Pancreas (tissue), 10 donors: ENCODE results near the gene EPG5. TPM values are rescaled to one million over a fixed set of nuclear protein-coding genes. Genes with fewer than 3 reads are reported as not detected.

Experiments
- ATAC-seq, 4 donors: fragments of 200-7000 bp; cut with Tn5 transposase; one replicate each; pipeline versions ENCODE4 v1.8.0 to v1.9.1; 2020; ENCODE audit warnings: mild to moderate bottlenecking in 4 of 4, moderate library complexity in 4 of 4
- DNase-seq, 6 donors: peaks; one replicate each; pipeline ENCODE4 v3.0.0-alpha.2; 2020
- FAIRE-seq: peaks from 2 replicates; lab custom pipeline; 2012; peaks lifted over from hg19 to GRCh38; lab: Jason Lieb, UNC
- H3K27ac ChIP-seq, 4 donors: fragments of 200-600 bp; sonication (generic); 1 replicate in 3 of 4; 2 replicates in 1 of 4; pipeline versions ENCODE4 v1.5.0 to v1.8.0; 2020
- H3K27me3 ChIP-seq, 4 donors: fragments of 200-600 bp; one replicate each; pipeline ENCODE4 v1.8.0; 2021
- H3K36me3 ChIP-seq, 3 donors: fragments of 200-600 bp; sonication (generic) in 1 of 3; one replicate each; pipeline versions ENCODE4 v1.5.0 to v1.8.0; 2020 to 2021
- H3K4me1 ChIP-seq, 3 donors: fragments of 200-600 bp; one replicate each; pipeline ENCODE4 v1.8.0; 2021
- H3K4me3 ChIP-seq, 4 donors: fragments of 200-600 bp; sonication (generic) in 2 of 4; one replicate each; pipeline versions ENCODE4 v1.5.0 to v1.8.0; 2020 to 2021
- H3K9me3 ChIP-seq, 4 donors: fragments of 200-600 bp; one replicate each; pipeline ENCODE4 v1.8.0; 2021
- WGBS, 2 donors: extraction: QIAGEN DNeasy Blood & Tissue Kit; methylation state at CpG; one replicate each; pipeline ENCODE4 v1.1.7; 2013; 5-methylcytosine and 5-hydroxymethylcytosine counted together
- intact Hi-C, 3 donors: fragments of 100-400 bp; cut with DNase I; formaldehyde crosslinking; loops; one replicate each; pipeline versions ENCODE4 v1.11.1 to v1.14.2; 2022
- polyA plus RNA-seq, 2 donors: library from polyadenylated mRNA; stranded (reverse); fragments of 200-250 nt; gene quantifications; one replicate each; pipeline ENCODE4 v1.2.3, GENCODE V29; 2013
- total RNA-seq, 6 donors: library from RNA; stranded (reverse); fragmentation: NEBNext Ultra II Directional in 4 of 6; extraction: Animal tissue kit (Norgen Biotek cat#: 25700) in 4 of 6; gene quantifications; one replicate each; pipeline versions ENCODE4 v1.2.1 to v1.2.4, GENCODE V29; 2021 to 2023
- TF ChIP-seq, protein P1 (sequence below), 4 donors: fragments of 200-600 bp; sonication (generic) in 3 of 4; IDR thresholded peaks; one replicate each; pipeline versions ENCODE4 v1.5.0 to v1.8.0; 2021; ENCODE audit warnings: antibody characterized with exemption in 4 of 4
- donor health status: healthy with polysubstance abuse.
- donor health status: DM: no; HTN: no; CAD: no; lungs with moderate emphysema.
- donor health status: DM: no; HTN: no; CAD: no.
- donor health status: control.
- donor health status: control.
- donor health status: Bipolar disorder and iron deficiency.
- donor health status: DM: yes; HTN: yes; CAD: no.
- donor health status: DM: no; HTN: no; CAD: no.
- donor health status: DM: no; HTN: no; CAD: no.
- donor health status: DM: yes; HTN: yes; CAD: no.

The EPG5 gene
- total and polyA plus RNA-seq, 8 donors: 4.9 to 18.4 (median 10.1) TPM

DNA sequence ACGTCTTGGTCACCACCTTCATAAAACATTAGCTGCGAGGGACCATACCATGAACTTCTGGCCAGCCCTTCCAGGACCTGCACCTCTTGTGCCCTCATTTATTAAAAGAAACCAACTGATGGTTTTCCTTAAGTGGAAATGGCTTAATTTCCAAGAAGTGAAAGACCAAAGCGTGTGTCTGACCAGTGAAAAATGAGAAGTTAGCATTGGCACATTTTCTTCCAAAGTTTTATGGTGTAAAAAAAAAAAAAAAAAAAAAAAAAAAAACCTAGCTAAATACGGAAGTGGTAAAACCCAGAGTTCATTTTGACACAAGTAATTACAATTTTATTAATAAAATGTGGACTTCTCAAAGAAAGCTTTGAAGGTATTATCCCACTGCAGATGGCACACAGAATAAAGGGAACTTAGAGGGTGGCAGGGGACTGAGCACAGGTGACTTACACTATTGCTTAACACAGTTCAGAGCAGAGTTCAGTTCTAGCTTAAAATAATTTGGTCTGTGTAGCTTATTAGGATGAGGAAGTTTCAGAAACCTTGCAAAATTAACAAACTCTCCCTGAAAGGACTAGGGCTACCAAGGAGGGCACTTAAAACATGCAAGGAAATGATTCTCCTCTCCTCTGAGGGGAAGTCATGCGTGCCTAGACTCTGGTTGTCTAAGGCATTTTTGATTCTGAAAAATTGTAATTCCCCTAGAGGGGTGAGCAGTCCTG is 42.2 kb upstream of the EPG5 start:
- no peak overlapping the region for H3K27ac ChIP-seq
- TF ChIP-seq, protein P1, sequence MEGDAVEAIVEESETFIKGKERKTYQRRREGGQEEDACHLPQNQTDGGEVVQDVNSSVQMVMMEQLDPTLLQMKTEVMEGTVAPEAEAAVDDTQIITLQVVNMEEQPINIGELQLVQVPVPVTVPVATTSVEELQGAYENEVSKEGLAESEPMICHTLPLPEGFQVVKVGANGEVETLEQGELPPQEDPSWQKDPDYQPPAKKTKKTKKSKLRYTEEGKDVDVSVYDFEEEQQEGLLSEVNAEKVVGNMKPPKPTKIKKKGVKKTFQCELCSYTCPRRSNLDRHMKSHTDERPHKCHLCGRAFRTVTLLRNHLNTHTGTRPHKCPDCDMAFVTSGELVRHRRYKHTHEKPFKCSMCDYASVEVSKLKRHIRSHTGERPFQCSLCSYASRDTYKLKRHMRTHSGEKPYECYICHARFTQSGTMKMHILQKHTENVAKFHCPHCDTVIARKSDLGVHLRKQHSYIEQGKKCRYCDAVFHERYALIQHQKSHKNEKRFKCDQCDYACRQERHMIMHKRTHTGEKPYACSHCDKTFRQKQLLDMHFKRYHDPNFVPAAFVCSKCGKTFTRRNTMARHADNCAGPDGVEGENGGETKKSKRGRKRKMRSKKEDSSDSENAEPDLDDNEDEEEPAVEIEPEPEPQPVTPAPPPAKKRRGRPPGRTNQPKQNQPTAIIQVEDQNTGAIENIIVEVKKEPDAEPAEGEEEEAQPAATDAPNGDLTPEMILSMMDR (IDR thresholded peaks at IDR 0.05): no peak

DNA sequence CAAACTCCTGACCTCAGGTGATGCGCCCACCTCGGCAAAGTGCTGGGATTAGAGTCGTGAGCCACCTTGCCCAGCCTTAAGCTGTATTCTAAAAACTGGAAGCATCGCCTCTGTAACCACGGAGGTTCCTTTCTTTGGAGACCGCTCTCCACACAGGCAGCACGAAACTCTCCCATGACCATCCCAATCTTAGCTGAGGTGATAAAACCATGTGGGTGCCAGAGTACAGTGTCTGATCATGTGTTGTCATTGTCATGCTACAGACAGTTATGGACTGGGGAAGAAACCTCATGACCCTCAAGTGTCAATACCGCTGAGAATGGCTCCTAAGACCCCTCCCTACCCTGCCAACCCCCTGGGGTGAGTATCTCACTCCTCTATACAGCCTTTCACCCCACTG is 41.4 kb upstream of the EPG5 start:
- 90 to 95% methylated on average over 8 of the region's 8 CpGs for WGBS, 2 donors
- DNase-seq (no peak), ATAC-seq (no peak), FAIRE-seq (no peak)
- H3K27me3 ChIP-seq: no peaks in the 10 kb centered on the region
- H3K4me1 ChIP-seq: no peaks in the 10 kb centered on the region
- no peak overlapping the region for H3K4me3 ChIP-seq
- H3K36me3 ChIP-seq: no peaks in the 10 kb centered on the region
- intact Hi-C loops: no loop called here
- TF ChIP-seq, protein P1 (IDR thresholded peaks at IDR 0.05): no peak
- no peaks in the 10 kb centered on the region for H3K9me3 ChIP-seq
- H3K27ac ChIP-seq: no peak overlapping the region

More for the DNA sequence above, 42.2 kb upstream of the EPG5 start:
- no peaks in the 10 kb centered on the region for H3K4me1 ChIP-seq
- H3K9me3 ChIP-seq: no peaks in the 10 kb centered on the region
- no peaks in the 10 kb centered on the region for H3K27me3 ChIP-seq
- intact Hi-C loops: no loop called here
- H3K4me3 ChIP-seq: no peak overlapping the region
- WGBS, 2 donors: 85 to 92% methylated on average over 5 of the region's 5 CpGs
- DNase-seq (no peak), FAIRE-seq (no peak), ATAC-seq (peak in 2 of 4 donors; percentile 25 to 62)
- H3K36me3 ChIP-seq: no peaks in the 10 kb centered on the region

DNA sequence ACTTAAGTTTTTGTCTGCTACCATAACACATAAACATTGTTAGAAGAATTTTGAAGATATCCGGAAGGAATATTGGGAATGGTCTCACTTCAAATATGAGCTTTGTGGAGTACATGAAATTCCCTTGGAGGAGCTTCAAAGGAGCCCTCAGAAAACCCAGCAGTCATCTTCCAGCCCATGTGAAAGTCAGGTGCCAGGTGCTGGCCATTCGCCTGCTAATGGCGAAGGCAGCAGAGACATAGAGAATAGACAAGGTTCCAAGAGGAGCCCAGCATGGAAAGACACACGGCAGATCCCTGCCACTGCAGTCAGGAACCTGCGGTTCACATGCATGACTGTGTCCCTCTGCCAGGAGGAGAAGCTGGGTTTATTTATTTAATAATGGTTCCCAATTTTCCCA is 40.0 kb upstream of the EPG5 start:
- H3K36me3 ChIP-seq: no peaks in the 10 kb centered on the region
- no peaks in the 10 kb centered on the region for H3K4me1 ChIP-seq
- TF ChIP-seq, protein P1 (IDR thresholded peaks at IDR 0.05): no peak
- H3K27ac ChIP-seq: no peak overlapping the region
- ATAC-seq (no peak), FAIRE-seq (no peak), DNase-seq (no peak)
- intact Hi-C loops: no loop called here
- H3K9me3 ChIP-seq: no peaks in the 10 kb centered on the region
- H3K27me3 ChIP-seq: no peaks in the 10 kb centered on the region
- 89 to 90% methylated on average over 5 of the region's 5 CpGs for WGBS, 2 donors
- no peak overlapping the region for H3K4me3 ChIP-seq

DNA sequence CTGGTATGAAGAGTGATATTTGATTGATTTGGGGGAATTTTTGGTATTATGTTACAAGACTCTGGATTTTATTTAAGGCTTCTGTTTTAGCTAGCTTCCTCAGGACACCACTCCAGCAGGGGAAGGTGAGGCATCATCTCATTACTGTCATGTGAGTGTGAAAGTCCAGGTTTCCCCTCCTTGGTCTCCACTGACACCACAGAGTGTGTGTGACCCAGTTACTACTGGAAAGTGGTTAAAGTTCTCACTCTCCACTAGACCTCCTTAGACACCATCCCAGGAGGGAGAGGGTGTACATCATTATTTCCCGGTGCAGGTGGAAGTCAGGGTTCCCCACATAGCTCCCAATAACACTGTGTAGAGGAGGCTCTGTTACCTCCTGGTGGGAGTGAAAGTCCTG is 35.8 kb upstream of the EPG5 start:
- Histone ChIP-seq H3K4me1 (no peaks in the 10 kb centered on the region), H3K9me3 (no peaks in the 10 kb centered on the region), H3K27ac (no peak overlapping the region), H3K36me3 (no peaks in the 10 kb centered on the region), H3K27me3 (no peaks in the 10 kb centered on the region), H3K4me3 (no peak overlapping the region)
- ATAC-seq: no peak
- TF ChIP-seq, protein P1 (IDR thresholded peaks at IDR 0.05): no peak
- intact Hi-C loops: no loop called here
- no peak for FAIRE-seq
- 94 to 100% methylated on average over 1 of the region's 1 CpG for WGBS, 2 donors
- no peak for DNase-seq

DNA sequence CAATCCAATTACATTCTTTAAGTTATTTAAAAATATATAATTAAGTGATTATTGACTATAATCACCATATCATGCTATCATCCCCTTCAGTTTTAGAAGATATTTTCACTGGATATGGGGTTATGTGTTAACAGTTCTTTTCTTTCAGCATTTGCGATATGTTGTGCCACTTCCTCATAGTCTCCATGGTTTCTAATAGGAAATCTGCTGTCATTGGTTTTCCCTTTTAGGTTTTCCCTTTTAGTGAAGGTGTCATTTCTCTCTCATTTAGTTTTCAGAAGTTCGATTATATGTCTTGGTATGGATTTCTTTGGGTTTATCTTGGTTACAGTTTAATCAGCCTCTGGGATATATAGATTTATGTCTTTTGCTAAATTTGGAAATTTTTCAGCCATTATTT is 34.8 kb upstream of the EPG5 start:
- FAIRE-seq (no peak), DNase-seq (no peak), ATAC-seq (no peak)
- H3K27ac ChIP-seq: no peak overlapping the region
- H3K4me1 ChIP-seq: no peaks in the 10 kb centered on the region
- H3K27me3 ChIP-seq: no peaks in the 10 kb centered on the region
- TF ChIP-seq, protein P1 (IDR thresholded peaks at IDR 0.05): no peak
- H3K9me3 ChIP-seq: no peaks in the 10 kb centered on the region
- intact Hi-C loops: no loop called here
- H3K4me3 ChIP-seq: no peak overlapping the region
- no peaks in the 10 kb centered on the region for H3K36me3 ChIP-seq
- WGBS, 2 donors: 85 to 92% methylated on average over 2 of the region's 2 CpGs
